ENCODE results near the gene PKIB.

PKIB gene

DNA sequence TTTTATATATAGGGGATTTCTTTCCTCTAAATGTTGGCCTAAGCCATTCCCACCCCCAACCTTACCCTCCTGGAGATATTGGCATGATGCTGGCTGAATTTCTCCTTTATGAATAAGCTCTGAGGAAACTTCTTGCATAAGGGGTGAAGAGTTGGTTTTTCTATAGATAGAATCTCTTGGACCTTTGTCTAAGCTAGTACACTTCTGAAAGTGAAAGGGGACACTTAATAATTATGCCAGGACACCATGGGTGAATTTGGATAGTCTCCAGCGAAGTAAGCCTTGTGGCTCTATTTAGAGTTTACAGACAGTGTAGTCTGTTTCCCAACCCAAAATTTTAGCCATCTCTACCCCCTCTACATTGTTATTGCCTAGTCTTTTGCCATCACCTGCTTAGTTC lies 142.3 kb downstream of the PKIB start:
- TF ChIP-seq EGR1 (IDR thresholded peaks at IDR 0.05), result no peak
- TF ChIP-seq, protein P1, sequence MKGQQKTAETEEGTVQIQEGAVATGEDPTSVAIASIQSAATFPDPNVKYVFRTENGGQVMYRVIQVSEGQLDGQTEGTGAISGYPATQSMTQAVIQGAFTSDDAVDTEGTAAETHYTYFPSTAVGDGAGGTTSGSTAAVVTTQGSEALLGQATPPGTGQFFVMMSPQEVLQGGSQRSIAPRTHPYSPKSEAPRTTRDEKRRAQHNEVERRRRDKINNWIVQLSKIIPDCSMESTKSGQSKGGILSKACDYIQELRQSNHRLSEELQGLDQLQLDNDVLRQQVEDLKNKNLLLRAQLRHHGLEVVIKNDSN (IDR thresholded peaks at IDR 0.05), result no peak
- TF ChIP-seq EP300 (IDR thresholded peaks at IDR 0.05; ENCODE audit: borderline replicate concordance), result no peak
- TF ChIP-seq NFIC (IDR thresholded peaks at IDR 0.05), result no peak
- no peak for TF ChIP-seq RAD21 (IDR thresholded peaks at IDR 0.05; ENCODE audit: low read depth)
- TF ChIP-seq TCF12 (IDR thresholded peaks at IDR 0.05; ENCODE audit: low read depth), result no peak
- no peak for TF ChIP-seq FOXM1 (IDR thresholded peaks at IDR 0.05; ENCODE audit: borderline replicate concordance, low read depth)
- TF ChIP-seq YY1 (IDR thresholded peaks at IDR 0.05; ENCODE audit: low read depth), result no peak
- TF ChIP-seq CEBPB (IDR thresholded peaks at IDR 0.05), result no peak
- TF ChIP-seq CREB1 (IDR thresholded peaks at IDR 0.05; ENCODE audit: low read depth), result no peak
- no peak for TF ChIP-seq TEAD4 (IDR thresholded peaks at IDR 0.05)
- TF ChIP-seq, protein P2, sequence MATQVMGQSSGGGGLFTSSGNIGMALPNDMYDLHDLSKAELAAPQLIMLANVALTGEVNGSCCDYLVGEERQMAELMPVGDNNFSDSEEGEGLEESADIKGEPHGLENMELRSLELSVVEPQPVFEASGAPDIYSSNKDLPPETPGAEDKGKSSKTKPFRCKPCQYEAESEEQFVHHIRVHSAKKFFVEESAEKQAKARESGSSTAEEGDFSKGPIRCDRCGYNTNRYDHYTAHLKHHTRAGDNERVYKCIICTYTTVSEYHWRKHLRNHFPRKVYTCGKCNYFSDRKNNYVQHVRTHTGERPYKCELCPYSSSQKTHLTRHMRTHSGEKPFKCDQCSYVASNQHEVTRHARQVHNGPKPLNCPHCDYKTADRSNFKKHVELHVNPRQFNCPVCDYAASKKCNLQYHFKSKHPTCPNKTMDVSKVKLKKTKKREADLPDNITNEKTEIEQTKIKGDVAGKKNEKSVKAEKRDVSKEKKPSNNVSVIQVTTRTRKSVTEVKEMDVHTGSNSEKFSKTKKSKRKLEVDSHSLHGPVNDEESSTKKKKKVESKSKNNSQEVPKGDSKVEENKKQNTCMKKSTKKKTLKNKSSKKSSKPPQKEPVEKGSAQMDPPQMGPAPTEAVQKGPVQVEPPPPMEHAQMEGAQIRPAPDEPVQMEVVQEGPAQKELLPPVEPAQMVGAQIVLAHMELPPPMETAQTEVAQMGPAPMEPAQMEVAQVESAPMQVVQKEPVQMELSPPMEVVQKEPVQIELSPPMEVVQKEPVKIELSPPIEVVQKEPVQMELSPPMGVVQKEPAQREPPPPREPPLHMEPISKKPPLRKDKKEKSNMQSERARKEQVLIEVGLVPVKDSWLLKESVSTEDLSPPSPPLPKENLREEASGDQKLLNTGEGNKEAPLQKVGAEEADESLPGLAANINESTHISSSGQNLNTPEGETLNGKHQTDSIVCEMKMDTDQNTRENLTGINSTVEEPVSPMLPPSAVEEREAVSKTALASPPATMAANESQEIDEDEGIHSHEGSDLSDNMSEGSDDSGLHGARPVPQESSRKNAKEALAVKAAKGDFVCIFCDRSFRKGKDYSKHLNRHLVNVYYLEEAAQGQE (IDR thresholded peaks at IDR 0.05; ENCODE audit: low read depth), result no peak
- TF ChIP-seq, protein P3, sequence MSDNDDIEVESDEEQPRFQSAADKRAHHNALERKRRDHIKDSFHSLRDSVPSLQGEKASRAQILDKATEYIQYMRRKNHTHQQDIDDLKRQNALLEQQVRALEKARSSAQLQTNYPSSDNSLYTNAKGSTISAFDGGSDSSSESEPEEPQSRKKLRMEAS (IDR thresholded peaks at IDR 0.05), result no peak
- no peak for TF ChIP-seq ZBTB7A (IDR thresholded peaks at IDR 0.05; ENCODE audit: low read depth)
- TF ChIP-seq TAF1 (IDR thresholded peaks at IDR 0.05; ENCODE audit: low read depth), result no peak

DNA sequence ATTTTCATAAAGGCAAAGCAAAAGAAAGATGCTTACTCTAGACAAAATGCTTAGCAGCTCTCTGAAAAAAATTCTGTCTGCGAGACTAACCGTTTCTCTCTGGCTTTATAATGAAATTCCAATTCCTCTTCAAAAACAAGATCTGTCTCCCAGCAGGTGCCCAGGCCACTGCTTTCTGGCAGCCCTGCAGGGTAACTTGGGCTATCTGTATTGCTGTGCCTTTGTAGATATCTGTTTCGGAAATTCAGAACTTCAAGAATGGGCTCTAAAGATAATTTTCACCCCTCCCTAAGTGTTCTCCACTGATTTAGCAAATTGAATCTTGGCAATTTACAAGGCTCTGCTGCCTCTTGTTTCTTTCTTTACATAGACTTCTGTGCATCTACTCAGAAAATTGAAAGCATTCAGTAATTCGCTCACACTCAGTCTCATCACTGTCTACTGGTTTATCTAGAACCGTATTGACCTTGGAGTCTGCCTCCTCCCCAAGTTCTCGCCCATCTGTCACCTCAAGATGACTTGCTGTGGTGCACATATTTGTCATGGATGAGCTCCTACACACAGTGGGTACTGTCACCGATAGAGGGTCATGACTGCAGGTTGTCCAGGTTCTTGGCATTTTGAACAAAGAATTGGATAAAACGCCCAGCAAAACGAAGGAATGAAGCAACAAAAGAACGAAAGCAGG lies 142.9 kb downstream of the PKIB start:
- TF ChIP-seq YY1 (IDR thresholded peaks at IDR 0.05; ENCODE audit: low read depth), result no peak
- TF ChIP-seq CREB1 (IDR thresholded peaks at IDR 0.05; ENCODE audit: low read depth), result no peak
- no peak for TF ChIP-seq NFIC (IDR thresholded peaks at IDR 0.05)
- TF ChIP-seq FOXM1 (IDR thresholded peaks at IDR 0.05; ENCODE audit: borderline replicate concordance, low read depth), result no peak
- TF ChIP-seq EGR1 (IDR thresholded peaks at IDR 0.05), result no peak
- TF ChIP-seq, protein P1 (IDR thresholded peaks at IDR 0.05), result no peak
- no peak for TF ChIP-seq TAF1 (IDR thresholded peaks at IDR 0.05; ENCODE audit: low read depth)
- TF ChIP-seq CEBPB (IDR thresholded peaks at IDR 0.05), result no peak
- TF ChIP-seq ZBTB7A (IDR thresholded peaks at IDR 0.05; ENCODE audit: low read depth), result no peak
- no peak for TF ChIP-seq EP300 (IDR thresholded peaks at IDR 0.05; ENCODE audit: borderline replicate concordance)

DNA sequence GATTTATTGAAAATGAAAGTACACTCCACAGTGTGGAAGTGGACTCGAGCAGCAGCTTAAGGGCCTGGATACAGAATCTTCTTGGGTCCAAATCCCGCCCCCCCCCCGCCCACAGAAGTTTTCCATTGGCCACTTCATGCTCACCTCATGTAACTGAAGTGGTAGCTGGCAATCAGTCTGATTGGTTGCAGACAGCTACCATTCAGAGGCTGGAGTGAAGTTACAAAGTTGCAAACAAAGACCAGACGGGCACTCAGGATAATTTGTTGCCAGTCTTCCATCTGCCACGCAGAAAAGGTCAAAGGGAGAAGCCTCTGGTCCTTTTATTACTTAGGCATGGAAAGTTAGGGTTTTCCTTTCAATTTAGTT lies 143.5 kb downstream of the PKIB start:
- TF ChIP-seq YY1 (IDR thresholded peaks at IDR 0.05; ENCODE audit: low read depth) (no peak), CEBPB (IDR thresholded peaks at IDR 0.05) (no peak), CREB1 (IDR thresholded peaks at IDR 0.05; ENCODE audit: low read depth) (no peak), TCF12 (IDR thresholded peaks at IDR 0.05; ENCODE audit: low read depth) (no peak), EGR1 (IDR thresholded peaks at IDR 0.05) (no peak), NFIC (IDR thresholded peaks at IDR 0.05) (no peak), FOXM1 (IDR thresholded peaks at IDR 0.05; ENCODE audit: borderline replicate concordance, low read depth) (no peak), RAD21 (IDR thresholded peaks at IDR 0.05; ENCODE audit: low read depth) (no peak), EP300 (IDR thresholded peaks at IDR 0.05; ENCODE audit: borderline replicate concordance) (no peak), TEAD4 (IDR thresholded peaks at IDR 0.05) (no peak), TAF1 (IDR thresholded peaks at IDR 0.05; ENCODE audit: low read depth) (no peak)
- TF ChIP-seq, protein P1 (IDR thresholded peaks at IDR 0.05), result no peak
- TF ChIP-seq, protein P3 (IDR thresholded peaks at IDR 0.05), result no peak
- TF ChIP-seq, protein P2 (IDR thresholded peaks at IDR 0.05; ENCODE audit: low read depth), result no peak

DNA sequence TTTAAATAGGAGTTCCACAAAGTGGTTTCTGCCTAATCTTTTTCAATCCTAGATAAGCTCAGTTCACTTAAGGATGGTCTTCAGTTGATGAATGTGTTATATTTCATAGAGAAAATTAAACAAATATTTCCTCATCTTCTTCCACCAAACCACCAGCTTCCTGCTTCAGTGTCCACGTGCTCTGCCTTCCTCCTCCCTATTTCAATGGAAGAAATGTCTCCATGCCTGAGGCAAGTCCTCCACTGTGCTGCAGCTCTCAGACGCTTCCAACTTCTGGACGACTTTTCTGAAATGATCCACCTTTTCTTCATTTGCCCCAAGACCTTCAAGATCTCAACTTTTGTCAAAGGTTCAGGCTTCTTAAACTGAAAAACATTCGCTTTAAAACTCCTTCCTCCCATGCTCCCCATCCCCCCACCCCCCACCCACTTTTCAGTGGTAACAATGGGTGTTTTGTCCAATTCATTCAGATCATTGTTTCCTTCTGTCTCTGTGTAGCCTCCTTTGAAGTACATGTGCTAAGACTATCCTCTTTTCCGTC lies 144.1 kb downstream of the PKIB start:
- no peak for TF ChIP-seq TEAD4 (IDR thresholded peaks at IDR 0.05)
- TF ChIP-seq, protein P2 (IDR thresholded peaks at IDR 0.05; ENCODE audit: low read depth), result no peak
- no peak for TF ChIP-seq NFIC (IDR thresholded peaks at IDR 0.05)
- no peak for TF ChIP-seq TCF12 (IDR thresholded peaks at IDR 0.05; ENCODE audit: low read depth)
- no peak for TF ChIP-seq EGR1 (IDR thresholded peaks at IDR 0.05)
- no peak for TF ChIP-seq FOXM1 (IDR thresholded peaks at IDR 0.05; ENCODE audit: borderline replicate concordance, low read depth)
- TF ChIP-seq EP300 (IDR thresholded peaks at IDR 0.05; ENCODE audit: borderline replicate concordance), result no peak
- TF ChIP-seq, protein P3 (IDR thresholded peaks at IDR 0.05), result no peak
- TF ChIP-seq YY1 (IDR thresholded peaks at IDR 0.05; ENCODE audit: low read depth), result no peak
- no peak for TF ChIP-seq CREB1 (IDR thresholded peaks at IDR 0.05; ENCODE audit: low read depth)
- no peak for TF ChIP-seq ZBTB7A (IDR thresholded peaks at IDR 0.05; ENCODE audit: low read depth)
- TF ChIP-seq TAF1 (IDR thresholded peaks at IDR 0.05; ENCODE audit: low read depth), result no peak
- no peak for TF ChIP-seq CEBPB (IDR thresholded peaks at IDR 0.05)
- TF ChIP-seq RAD21 (IDR thresholded peaks at IDR 0.05; ENCODE audit: low read depth), result no peak

Measured in Ishikawa (cell line).